Measurements from ENCODE around the gene HAUS8.

DNA sequence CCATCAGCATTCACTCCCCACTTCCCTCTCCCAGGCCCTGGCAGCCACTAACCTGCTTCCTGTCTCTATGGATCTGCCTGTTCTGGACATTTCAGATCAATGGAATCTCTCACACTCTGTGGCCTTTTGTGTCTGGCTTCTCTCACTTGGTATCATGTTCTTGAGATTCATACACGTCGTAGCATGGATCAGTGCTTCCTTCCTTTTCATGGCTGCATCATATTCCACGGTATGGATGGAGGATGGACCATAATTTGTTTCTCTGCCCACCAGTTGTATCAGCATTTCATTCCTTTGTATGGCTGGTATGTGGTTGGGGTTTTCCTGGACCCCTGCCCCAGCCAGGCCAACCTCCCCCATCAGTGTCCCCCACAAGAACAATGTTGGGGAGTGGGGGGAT is 36.5 kb upstream of the HAUS8 start:
- TF ChIP-seq, protein P1, sequence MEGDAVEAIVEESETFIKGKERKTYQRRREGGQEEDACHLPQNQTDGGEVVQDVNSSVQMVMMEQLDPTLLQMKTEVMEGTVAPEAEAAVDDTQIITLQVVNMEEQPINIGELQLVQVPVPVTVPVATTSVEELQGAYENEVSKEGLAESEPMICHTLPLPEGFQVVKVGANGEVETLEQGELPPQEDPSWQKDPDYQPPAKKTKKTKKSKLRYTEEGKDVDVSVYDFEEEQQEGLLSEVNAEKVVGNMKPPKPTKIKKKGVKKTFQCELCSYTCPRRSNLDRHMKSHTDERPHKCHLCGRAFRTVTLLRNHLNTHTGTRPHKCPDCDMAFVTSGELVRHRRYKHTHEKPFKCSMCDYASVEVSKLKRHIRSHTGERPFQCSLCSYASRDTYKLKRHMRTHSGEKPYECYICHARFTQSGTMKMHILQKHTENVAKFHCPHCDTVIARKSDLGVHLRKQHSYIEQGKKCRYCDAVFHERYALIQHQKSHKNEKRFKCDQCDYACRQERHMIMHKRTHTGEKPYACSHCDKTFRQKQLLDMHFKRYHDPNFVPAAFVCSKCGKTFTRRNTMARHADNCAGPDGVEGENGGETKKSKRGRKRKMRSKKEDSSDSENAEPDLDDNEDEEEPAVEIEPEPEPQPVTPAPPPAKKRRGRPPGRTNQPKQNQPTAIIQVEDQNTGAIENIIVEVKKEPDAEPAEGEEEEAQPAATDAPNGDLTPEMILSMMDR (IDR thresholded peaks at IDR 0.05; ENCODE audit: poor library complexity) = no peak
- no peak for TF ChIP-seq EZH2 (IDR thresholded peaks at IDR 0.05; ENCODE audit: borderline replicate concordance)

Measured in hepatocyte (in vitro differentiated cells).